AG08395 (cell line): ENCODE measurements around the gene CCDC93.

Source experiments
- DNase-seq: peaks from one replicate; pipeline ENCODE4 v3.0.0; 2012; ENCODE audit warnings: mixed read lengths, low spot score

The CCDC93 gene

DNA sequence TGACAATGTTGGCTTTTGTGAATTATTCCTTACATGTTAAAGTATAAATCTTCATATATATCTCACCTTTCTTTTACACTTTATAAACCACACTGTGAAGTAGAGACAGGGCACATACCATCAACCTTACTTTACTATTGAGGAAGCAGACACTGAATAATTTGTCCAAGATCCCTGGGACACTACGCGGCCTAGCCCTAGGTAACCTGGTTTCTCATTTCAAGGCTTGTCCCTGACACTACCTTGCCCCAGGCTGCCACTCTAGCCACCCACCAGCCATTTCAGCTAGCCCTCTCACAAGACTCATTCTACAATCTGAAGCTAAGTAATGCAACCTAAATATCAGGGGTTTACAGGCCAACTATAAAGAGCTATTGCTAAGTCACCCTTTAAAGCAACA is 26.7 kb downstream of the CCDC93 start:
- DNase-seq: no peak

DNA sequence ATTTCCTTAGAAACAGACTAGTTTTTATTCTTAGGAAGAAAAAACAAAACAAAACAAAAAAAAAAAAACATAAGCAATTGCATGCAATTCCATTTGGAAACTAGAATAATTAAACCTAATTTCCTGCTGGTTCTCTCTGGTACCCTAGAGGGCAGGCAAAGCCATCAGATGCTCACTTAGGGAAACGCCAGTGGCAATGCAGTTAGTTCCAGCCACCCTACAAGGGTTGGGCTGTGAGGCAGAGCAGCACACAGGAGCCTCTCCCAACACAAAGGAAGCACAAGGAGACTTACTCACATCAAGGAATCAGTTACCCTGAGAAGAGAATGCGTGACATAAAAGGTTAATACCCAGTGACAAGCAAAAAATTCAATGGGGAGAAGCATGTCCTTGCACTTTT is 28.8 kb downstream of the CCDC93 start:
- peak; percentile 24 for DNase-seq

DNA sequence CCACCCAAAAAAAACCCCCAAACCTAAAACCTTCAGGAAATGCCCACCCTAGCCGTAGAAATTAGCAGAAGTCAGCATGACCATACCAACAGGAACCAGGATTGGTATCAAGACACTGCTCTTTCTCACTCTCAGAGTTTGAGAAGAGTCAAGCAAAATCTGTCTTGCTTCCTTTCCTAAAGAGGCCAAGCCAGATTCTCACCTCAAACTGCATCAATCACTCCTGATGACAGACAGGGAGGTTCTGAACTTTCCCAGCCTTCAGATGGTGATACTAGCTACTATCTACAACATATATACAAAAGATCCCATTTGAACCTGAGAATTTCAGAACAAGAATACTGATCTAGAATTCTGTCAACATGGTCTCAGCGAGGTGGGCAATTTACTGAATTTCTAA is 29.7 kb downstream of the CCDC93 start:
- no peak for DNase-seq

DNA sequence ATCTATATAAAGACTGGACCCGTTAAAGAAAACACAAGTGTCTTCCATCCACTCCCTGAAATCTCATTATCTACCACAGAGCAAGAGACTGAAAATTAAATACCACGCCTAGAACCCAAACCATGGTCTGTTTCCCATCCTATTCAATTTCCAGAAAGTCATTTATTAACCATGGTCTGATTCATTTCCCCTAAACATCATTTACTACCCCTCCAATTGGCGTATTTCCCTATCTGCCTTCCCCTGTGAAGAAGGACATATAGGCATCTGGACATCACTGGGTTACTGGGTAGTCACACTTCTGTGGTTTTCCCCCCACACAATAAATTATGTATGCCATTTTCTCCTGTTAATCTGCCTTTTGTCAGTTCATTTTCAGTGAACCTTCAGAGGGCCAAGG is 30.8 kb downstream of the CCDC93 start:
- DNase-seq: no peak

DNA sequence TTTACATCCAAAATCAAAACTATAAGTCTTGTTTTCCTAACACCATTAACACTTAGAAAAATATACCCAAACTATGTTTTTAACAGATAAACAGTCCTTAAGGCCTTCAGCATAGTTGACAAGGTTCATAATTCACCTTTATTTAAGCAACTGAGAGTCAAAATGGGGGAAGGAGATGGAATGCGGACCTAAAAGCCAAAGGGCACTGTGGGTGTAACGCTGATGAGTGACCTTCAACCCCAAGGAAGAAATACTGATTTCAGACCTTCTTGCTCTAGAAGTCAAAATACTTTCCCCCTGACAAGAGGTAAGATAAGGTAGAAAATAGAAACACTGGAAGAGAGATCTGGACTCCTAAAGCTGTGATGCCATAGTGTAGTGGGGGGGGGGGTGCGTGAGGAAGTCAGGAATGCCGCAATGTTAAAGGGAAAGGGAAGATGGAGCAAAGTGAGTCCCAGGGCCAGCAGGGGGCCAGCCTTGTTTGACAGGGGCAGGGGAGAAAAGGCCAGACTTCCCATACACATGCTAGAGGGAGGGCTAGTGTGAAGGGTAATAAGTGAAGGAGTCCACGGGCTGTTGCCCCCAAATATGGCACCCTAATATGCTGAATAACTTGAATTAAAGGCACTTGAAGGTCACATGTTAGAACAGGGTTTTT is 31.4 kb downstream of the CCDC93 start:
- no peak for DNase-seq

DNA sequence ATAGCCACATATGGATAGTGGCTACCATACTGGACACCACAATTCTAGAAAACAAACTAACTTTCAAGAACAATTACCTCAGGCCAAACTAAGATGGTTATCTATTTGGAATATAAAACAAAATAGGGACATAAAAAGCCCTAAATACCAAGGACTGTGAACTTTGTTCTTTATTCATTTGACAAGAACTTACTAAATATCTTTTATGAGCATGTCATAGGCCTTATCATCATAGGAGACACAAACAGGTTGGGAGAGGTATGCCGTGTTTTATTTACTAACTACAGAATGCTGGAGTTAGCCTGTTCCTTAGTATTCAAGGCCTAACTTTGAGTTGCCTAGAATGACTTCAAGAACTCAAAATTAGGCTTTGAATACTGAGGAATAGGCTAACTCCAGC is 32.1 kb downstream of the CCDC93 start:
- DNase-seq: no peak

DNA sequence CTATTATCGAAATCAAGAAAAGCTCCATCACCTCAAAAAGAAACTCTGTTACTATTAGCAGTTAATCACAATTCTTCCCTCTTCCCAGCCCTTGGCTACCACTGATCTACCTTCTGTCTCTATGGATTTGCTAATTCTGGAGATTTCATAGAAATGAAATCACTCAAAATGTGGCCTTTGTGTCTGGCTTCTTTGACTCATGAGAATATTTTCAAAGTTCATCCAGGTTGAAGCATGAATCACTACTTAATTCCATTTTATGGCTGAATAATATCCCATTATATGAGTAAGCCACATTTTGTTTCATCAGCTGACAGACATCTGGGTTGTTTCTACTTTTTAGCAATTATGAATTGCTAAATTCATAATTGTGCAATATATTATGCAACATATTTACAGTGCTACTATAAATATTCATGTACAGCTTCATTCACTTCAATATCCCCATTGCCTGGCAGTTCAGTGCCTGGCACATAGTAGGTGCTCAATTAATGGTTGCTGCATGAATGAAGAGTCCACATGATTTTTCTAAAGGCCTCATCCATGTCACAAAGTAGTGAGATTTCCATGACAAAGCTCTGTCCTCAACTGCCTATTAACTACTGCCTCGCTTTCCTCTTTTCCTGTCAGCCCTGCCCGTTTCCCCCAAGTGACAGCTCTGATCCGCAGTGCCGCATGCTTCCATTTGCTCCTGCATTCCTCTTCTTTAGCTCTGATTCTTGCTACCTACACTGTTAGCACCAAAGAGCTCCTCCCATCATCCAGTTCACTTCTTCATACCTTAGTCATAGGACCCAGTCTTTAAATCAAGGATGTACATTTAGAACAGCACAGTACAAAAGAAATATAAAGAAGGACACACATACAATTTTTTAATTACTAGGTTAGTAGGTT is 32.8 kb downstream of the CCDC93 start:
- peak; percentile 59 for DNase-seq

DNA sequence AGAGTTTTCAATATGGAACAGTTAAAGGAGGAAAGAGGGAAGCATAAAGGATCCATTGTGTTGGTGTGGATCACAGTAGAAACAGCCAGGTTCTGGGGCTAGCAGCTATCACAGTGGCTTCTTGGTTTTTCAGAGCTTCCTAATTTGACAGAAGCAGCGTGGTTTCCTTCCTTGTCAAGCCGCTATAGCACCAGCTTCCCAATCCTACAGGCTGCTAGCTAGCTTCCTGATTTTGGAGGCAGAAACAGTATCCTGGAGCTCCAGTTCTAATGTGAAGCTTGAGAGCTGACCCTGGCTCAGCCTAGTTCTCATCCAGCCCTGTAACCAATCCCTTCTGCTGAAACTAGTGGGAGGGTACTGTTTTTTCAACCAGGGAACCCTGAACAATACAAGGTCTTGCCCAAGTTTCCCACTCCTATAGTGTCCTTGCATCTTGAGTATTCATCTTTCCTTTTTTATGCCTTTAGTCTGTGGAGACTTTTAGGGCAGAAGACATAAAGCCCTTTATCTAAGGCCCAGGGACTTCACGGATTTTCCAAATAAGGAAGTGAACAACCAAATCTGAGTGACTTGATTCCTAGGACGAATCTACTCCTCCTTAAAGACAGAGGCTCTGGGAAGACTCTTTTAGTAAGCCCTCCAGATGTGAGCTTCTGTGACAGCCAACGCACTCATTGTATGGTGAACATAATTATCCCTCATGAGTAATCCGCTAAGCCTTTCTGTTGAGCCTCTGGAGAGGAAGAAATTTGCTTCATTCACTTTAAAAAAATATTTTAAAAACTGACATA is 33.8 kb downstream of the CCDC93 start:
- peak; percentile 60 for DNase-seq

DNA sequence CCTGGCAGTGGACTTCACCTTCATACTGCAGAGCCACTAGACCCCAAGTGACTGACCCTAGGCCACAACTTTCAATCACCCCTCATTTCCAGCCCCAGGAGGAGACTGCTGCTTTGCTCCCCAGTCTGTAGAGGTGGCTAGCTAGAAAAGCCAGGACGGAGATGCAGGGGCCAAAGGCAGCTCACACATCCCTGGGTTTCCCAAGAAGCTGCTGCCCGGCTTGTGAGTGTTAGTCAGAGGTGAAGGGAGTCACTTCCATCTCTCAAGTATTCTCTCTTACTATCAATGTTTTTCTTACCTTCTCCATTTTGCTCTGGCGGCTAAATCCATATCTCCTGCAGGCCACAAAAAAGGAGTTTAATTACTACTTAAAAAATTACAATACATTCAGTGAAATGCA is 36.2 kb downstream of the CCDC93 start:
- DNase-seq: no peak

DNA sequence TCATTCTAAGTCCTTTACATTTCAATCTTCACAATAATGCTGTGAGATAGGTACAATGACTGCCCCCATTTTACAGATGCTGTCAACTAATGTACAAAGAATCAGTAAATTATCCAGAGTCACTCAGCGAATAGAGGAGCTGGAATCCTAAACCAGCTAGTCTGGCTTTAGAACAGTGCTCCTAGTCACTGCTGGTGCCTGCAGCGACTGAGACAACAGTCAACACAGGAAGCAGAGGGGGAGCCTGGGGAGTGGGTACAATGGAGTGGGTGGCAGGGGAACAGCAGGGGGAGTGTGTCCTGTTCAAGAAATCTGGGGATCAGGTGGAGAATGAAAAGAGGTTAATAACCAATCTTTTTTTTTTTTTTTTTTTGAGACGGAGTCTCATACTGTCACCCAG is 37.3 kb downstream of the CCDC93 start:
- no peak for DNase-seq

DNA sequence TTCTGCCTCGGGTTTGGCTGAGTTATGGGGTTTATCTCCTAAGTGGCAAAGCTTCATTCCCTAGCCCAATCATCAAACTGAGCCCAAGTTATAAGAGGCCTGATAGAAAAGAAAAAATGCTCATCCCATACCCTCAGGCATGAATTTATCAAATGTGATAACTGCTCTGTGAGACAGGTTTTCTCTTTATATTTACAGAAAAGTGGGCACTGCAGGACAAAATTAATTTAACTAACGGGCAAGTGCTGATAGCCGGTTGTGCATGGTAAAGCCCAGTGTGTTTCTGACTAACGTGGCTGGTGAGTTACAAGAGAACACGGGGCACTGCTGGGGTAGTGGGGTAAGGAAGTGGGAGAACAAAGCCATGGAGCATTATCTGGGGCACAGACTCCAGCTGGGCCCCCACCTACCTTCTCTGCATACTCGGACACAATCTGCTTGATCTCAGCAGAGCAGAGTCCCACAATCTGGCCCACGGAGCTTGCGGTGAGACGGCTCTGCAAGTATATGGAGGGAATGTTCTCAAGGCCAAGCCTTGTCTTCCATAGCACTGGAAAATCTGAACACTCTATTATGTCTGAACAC is 40.3 kb downstream of the CCDC93 start:
- no peak for DNase-seq

DNA sequence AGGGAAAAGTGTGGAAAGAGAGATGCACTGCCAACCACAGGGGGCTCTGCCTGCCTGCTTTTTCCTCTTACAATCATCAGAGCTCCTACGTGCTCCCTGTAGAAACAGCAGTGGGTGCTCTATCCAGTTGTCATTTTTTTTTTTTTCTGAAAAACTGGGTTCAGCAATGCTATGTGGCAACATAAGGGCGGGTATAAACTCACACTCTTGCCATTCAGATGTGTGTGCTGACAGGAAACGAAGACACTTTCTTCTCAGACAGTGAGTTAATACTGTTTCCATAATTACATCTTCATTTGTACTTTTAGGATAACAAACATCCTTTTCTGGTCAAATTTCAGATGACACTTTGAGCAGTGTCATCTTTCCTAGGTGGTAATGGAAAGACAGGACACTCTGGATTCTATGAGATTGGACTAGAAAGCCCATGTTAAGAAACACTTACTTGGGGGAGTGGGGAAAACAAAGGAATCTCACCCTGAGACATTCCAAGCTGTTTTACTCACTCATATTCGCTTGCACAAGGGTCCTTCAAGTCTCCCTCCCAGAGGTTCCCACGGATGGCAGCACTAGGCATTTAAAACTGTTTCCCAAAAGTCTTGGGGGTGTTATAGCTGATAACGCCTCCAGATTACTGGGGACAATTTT is 41.3 kb downstream of the CCDC93 start:
- DNase-seq: no peak

DNA sequence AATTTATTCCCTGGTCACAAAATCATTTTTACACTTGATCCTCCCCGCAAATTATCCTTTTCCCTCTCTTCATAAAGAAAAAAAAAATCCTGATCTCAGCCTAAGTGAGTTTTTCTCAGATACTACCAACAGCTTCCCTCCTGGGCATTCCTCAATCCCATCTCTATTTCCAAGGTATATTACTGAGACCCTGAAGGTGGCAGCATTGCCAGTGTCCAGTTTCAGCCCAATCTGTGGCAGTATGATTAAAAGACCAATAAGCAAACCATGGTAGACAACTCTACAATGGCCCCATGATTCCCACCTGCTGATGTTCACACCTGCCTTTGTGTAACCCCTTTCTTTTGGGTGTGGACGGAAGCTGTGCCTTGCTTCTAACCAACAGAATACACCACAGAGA is 45.1 kb downstream of the CCDC93 start:
- DNase-seq: no peak

DNA sequence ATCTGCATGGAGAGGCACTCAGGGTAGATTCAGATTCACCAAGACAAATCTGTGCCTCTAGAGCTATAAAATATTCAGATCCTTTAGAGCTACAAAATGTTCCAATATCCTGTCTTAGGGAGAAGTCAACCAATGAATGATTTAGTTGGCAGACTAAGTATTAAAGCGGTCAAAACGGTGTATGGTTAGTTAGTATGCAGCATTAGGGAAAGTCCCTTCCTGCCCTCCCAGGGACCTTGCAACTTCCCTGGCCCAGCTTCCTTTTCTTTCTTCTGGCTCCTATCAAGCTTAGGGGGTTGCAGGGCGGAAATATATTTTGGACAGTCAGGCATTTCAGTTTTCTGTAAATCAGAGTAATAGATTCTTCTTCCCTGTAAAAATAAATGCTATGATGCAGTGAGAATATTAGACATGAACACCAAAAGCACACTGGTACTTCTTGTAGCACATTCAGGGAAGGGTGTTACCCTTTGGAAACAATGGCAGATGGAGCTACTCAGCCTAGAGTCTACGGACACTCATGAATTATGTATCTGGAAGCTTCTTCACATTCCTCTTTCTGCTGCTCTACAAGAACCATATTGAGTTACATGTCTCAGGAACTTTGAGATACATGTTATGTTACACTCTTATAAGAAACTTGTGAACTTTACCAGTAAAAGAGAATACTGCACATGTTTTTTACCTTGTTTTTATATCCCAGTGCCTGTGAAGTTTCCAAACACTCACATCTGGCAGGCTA is 45.7 kb downstream of the CCDC93 start:
- no peak for DNase-seq

DNA sequence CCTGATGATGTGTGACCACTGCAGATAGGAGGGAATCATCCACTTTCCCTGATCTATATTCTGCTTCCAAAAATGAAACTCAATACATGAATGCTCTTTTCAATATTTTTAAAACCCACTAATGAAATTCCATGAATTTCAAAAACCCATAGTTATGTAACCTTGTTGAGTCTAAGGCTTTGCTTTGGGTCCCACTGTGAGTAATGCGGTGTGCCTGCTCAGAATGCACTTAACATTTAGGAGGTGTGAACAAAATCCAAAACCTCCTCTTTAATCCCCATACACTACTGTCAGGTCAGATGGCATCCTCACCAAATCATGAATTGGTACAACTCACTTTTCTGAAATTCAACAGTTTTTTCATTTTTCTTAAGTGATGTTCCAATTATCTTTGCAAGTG is 50.4 kb downstream of the CCDC93 start:
- no peak for DNase-seq

DNA sequence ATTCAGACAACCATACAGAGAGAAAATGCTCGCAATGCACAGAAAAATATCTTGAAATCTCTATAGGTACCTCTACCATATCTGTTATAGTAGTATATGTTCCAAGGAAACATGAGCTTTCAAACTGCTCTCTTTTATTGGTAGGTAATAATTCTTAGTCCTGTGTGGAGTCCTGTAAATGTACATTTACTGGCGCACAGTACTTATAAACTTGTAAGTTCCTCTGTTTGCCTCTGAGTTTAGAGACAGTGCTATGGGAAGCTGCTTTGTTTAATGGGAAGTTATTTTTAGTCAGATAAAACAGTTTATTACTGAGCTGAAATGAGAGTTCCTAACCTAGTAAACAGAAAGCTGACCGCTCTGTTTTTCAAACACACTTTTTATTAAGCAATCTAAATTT is 52.7 kb downstream of the CCDC93 start:
- no peak for DNase-seq

DNA sequence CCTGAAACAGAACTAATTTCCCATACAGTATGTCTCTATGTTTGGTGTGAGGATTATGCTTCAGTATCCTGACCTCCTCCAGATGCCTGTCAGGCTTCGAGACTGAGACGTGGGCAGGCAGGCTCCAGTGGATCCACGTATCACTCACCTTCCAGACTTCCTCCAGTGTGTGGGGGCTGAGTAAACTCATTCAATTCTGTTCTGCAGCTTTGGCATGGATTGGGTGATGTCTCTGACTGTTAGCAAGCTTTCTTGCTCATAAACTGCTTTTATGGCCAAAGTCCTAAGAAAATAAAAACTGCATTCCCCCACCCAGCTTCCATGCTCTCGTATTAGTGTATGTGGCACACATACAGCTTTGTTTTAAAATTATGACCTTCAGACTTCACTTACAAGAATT is 53.6 kb downstream of the CCDC93 start:
- DNase-seq: no peak

DNA sequence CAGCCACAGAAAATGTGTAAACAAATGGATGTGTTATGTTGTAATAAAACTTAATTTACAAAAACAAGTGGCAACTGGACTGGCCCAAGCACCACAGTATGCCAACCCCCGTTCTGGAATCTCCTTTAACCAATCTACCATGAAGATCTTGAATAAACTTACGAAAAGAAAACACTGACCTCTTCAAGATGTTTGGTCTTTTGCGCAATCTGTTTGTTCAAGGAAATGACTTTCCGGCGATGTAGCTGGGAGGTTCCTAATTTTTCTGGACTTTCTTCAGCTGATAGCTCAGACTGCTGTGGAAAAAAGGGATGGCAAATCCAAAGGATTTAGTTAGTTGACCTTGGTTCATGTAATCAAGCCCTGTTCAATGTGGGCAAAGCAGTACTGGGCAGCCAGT is 55.7 kb downstream of the CCDC93 start:
- peak; percentile 20 for DNase-seq

DNA sequence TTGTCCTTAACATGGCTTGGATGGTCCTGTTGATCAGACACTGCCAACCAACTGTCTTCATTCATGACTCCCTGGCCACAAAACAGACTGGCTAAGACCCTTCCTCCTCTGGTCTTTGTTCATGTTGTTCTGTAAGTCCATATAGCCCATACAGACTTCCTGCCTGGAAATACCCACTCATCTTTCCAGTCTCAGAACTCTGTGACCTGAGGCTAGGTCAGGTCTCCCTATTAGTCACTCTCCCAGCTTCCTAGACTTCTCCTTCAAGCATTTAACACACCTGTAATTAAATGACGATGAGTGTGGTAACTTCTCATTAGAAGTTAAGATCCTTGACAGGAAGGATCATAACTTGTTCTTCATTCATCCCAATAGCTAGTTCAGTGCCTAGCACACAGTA is 56.3 kb downstream of the CCDC93 start:
- no peak for DNase-seq

DNA sequence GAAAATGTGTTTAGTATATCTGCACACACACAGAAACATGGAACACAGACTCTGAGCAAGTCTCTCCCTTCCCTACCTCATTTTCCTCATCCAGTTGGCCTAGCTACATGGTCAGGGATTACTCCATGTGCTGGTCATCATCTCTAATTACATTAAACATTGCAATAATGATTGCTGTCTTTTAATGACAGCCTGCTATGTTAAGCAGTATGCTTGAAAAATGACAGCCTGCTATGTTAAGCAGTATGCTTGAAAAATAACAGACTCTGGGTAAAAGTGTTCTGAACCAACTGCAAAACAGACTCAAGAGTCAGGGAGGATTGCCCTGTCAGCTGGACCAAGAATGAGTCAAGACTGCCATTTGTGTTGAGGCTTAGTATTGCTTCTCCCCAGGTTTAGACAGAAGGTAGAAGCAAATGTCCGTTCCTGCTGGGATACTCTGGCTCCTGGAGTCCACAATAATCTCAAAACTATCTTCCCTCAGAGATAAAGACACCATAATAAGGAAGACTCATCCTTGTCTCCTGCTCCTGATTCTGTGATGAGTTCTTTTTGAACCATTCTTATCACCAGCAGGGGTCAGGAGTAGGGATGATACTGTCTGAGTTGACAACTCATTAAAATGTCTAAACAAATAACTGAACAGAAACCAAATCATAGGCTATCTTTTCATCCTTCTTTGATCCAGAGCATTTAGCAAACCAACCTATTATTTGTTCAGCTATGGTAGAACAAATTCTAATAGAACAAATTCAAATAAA is 57.7 kb downstream of the CCDC93 start:
- DNase-seq: no peak

DNA sequence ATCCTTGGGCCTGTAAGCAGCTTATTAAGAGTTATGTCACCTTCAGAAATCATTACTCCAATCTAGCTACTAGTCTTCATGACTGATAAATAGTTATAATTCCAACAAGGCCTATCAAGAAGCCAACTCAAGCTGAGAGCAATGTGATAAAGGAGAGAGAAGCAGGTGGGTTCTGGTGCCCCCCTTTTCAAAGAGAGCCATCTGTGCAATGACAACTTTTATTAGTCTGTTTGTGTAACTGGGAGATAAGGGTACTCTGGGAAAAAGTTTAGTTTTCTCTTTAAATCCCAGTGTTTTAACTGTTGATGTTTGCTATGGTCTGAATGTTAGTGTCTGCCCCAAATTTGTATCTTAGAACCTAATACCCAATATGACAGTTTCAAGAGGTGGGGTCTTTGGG is 60.6 kb downstream of the CCDC93 start:
- no peak for DNase-seq
